G401 (cell line): ENCODE data around the gene ZMYM2. TPM values are rescaled to one million over a fixed set of nuclear protein-coding genes. Genes with fewer than 3 reads are reported as not detected.
"Not testable (repeated sequence)": the region's sequence is repeated elsewhere in the genome, so short reads cannot be mapped to it uniquely, and the experiment has no call there.

Experiments used
- DNase-seq: peaks from one replicate; pipeline ENCODE4 v3.0.0-alpha.2; 2015; ENCODE audit warnings: low spot score
- in situ Hi-C: cut with HindIII; loops from 2 replicates; pipeline ENCODE4 v1.10.0; 2016; ENCODE audit warnings: low sequenced_read_pairs, mixed read lengths
- total RNA-seq: library from RNA; depleted of rRNA; stranded (reverse); fragments of >200 nt; shearing (Covaris generic); gene quantifications from 2 replicates; pipeline ENCODE4 v1.2.3, GENCODE V29; 2014; rRNA removed

ZMYM2 gene
- total RNA-seq, result 60.2 and 86.6 TPM in 2 replicates

DNA sequence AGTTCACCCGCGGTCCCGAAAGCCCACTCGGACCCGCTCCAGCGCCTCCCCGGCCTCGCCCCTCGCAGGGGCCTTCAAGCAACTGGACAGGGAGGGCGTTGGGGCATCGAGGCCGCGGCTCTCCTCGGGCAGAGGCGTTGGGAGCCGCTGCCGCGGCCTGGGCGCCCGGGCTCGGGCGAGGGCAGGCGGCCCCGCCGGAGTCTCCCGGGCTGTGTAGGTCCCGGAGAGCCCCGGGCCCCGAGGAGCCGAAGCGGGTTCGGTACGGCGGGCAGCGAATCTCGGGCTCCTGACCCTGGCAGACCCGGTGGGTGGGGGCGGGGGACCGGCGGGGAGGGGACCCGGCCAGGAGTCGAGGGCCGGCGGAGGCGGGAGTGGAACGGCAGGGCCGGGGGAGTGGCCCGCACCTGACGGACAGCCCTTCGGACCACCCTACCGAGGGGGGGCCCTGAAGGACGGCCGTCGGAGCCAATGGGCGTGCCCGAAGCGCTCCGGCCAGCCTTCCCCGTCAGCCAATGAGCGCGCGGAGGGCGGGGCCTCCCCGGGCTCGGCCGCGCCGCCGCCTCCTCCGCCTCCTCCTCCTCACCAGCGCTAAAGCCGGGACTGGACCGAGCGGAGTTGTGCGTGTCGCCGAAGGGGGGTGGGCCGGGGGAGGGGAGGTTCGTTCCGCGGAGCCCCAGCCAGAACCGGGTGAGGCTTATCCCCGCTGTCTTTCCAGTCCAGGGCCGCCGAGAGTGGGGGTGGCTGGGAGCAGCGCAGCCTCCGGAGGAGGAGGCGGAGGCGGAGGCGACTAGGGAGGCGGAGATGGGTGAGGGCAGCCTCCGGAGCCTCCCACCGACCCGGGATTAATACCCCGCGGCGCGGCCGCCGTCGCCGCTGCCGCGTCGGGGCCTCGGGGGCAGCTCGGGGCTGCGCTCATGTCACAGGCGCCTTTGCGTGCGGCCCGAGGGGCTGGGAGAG, at the start of gene ZMYM2:
Gene ZMYM2 (plus strand): TSS at position 573 of the 957 bp plus-strand sequence. CDS start 34,346 bp downstream, outside the sequence.
- in situ Hi-C loops, result no loop called here
- DNase-seq, result peak; percentile 97

DNA sequence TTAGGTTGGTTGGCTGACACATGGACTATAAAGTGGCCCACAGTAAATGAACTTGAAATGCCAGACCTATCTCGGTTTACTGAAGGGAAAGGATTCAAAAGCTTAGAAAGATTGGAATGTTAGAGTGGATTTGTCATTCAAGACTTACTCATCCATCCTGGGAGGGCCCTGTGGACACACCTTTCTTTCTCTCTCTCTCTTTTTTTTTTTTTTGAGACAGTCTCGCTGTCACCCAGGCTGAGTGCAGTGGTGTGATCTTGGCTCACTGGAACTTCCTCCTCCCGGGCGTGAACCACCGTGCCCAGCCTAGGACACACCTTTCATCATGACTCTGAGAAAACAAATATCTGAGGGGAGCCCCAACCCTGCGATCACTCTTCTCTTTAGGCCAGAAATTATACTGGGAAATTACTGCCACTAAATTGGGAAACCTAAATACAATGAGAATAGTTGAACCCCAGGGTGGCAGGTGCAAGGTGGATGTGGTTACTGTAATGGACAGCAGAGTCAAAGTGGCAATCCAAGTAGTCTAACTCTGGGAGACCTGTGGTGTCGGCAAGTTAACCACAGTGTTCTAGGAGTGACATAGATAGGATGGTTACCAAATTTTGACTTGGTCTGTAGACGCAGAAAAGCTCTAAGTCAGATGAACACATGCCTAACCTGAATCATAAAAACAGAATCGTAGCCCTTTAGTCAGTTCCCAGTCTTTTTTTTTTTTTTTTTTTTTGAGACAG, 48.0 kb upstream of the ZMYM2 start:
- in situ Hi-C loops, result no loop called here
- no peak for DNase-seq

DNA sequence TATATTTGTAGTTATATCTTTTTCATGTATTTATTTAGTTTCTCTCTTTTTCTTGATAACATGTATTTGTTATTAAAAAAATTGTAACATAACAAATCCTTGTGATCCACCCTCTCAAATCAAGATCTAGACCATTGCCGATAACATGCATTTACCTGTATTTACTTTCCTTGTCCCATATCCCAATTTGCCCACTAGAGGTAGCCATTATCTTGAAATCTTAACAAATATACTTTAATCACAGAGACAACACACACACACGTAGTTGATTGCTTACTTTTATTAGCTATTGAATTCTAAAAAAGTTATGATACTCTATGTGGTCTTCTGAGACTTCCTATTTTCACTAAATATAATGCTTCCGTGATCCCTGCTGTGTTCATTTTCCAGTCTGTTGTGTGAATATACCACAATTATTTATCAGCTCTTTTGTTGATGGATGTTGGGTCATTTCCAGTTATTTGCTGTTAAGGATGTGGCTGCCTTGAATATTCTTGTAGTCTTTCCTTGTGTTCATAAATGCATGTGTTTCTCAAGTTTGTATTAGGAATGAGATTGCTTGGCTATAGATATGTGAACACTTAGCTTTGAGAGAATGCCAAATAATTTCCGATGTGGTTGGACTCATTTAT, 31.3 kb upstream of the ZMYM2 start:
- in situ Hi-C loops, result no loop called here
- DNase-seq, result peak; percentile 57

DNA sequence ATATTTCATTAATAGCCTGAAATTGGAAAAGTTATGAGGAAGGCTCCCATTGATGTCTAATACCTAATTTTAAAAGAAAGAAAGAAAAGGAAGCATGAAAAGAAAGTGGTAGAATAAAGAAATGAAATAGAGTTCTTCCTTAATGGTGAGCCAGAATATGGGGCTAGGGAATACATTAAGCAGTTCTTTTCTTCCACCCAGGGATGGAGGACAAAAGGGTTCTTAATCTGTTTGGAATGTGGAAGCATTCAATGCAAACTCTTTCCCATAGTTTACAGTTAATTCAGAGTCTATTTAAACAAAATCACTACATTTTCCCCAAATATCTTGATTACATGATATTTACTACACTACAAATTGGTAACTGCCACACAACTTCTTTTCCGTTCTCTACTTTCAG, 18.4 kb upstream of the ZMYM2 start:
- no peak for DNase-seq
- in situ Hi-C loops, result no loop called here

DNA sequence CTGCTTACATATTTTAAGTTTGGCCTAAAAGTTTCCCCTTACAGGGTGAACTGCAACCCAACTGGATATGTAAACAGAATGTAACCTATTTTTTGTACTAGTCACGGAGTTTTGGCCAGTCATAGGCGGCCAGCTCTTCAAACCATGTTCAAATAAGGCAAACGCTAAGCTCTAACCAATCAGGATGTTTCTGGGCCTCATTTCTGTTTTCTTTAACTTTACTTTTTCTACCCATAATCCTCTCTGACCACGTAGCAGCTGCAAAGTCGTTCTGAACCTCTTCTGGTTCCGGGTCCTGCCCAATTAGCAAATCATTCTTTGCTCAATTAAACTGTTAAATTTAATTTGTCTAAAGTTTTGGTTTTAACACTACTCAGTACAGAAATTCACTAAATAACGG, 8.2 kb upstream of the ZMYM2 start:
- DNase-seq, result no peak
- in situ Hi-C loops, result no loop called here

DNA sequence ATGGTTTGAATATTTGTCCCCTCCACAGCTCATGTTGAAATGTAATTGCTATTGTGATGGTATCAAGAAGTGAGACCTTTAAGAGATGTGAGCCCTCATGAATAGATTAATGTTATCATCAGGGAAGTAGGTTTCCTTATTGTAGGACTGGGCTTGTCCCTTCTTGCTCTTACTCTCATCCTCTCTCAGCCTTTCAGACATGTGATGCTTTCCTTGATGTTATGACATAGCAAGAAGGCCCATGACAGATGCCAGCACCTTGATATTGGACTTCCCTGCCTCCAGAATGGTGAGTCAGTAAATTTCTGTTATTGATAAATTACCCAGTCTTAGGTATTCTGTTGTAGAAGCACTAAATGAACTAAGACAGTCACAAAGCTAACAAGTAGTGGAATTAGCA, 5.7 kb upstream of the ZMYM2 start:
- in situ Hi-C loops, result no loop called here
- no peak for DNase-seq

DNA sequence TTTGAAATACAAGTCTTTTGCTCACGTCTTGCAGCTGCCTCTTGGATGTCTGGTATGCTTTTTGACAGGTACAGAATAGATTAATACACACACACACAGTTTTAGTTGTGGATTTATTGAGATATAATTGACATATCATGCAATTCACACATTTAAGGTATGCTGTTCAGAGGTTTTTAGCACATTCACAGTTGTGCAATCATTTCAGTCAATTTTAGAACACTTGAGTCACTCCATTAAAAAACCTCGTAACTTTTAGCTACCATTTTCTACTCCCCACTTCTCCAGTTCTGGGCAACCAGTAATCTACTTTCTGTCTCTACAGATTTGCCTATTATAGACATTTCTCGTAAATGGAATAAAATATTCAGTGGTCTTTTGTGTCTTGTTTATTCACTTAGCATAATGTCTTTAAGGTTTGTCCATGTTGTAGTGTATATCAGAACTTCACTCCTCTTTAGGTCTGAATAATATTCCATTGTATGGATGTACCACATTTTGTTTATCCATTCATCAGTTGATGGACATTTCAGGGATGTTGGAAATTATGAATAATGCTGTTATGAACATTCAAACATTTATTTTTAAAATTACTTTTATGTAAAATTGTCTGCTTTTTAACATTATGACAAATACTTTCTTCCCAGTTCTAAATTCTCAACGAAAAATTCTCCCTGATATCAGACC, 2.5 kb upstream of the ZMYM2 start:
- DNase-seq, result no peak
- in situ Hi-C loops, result no loop called here

DNA sequence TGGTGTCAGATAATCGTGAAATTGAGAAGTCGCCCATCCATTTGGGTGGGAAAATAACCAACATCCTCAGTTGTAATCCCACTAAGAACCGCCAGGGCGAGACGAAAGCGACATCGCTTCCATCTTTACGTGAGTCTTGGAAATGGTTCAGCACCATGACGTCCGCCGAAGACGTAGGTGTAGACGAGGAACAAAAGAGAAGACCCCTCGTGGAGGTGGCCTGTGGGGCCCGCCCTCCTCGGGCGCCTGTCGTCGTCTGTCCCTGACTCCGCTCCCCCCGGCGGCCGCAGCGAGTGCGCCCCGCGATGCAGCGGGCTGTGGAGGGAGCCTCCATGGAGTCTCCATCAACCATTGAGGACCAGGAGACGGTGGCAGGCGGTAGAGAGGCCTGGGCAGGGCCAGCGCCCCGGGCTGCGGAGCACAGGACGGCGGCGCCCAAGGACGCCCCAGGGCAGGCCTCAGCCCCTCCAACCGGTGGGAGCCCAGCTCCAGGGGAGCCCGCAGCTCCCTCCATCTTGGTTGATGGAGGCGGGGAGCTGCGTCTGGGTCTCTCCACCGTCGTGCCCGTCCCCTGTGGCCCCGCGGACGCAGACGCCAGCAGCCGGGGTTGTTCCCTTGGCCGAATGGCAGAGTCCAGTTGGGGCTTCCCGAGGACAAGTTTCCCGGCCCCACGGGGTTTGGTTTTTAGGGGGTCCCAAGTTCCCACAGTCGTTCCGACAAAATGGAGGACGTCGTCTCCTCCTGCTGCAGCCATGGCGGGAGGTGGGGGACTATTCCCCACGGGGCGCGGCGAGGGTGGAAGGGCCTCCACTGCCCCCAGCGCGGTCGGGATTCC, 990 bp upstream of the ZMYM2 start:
- in situ Hi-C loops, result no loop called here
- peak; percentile 70 for DNase-seq

DNA sequence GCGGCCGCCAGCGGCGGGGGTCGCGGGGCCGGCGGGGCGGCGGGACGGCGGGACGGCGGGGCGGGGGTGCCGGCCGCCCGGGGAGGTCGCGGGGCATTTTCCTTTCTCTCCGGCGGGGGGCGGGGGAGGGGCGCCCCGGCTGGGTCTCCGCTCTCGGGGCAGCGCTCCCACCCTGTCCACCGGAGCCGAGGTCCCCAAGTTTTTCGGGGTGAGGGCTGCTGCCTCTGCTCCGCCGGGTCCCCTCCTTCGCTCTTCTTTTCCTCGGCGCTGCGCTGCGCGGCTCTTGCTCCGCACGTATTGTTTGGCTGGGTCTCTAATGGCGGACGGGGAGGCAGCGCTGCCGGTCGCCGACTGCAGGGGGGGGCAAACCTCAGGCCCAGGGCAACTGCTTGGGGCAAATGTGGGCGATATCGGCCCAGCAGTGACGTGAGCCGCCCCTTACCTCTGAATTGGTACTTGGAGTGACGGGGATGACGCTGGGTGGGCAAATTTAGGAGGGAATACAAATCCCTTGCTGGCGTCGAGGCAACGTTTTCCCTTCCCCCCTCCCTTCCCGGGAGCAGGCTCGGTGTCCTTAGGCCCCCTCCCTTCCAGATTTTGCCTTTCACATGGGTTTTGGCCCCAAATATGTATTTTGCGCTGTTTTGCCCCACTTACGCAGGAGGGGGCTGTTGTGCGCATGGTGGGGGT, 759 bp downstream of the ZMYM2 start:
- in situ Hi-C loops, result no loop called here
- peak; percentile 49 for DNase-seq

DNA sequence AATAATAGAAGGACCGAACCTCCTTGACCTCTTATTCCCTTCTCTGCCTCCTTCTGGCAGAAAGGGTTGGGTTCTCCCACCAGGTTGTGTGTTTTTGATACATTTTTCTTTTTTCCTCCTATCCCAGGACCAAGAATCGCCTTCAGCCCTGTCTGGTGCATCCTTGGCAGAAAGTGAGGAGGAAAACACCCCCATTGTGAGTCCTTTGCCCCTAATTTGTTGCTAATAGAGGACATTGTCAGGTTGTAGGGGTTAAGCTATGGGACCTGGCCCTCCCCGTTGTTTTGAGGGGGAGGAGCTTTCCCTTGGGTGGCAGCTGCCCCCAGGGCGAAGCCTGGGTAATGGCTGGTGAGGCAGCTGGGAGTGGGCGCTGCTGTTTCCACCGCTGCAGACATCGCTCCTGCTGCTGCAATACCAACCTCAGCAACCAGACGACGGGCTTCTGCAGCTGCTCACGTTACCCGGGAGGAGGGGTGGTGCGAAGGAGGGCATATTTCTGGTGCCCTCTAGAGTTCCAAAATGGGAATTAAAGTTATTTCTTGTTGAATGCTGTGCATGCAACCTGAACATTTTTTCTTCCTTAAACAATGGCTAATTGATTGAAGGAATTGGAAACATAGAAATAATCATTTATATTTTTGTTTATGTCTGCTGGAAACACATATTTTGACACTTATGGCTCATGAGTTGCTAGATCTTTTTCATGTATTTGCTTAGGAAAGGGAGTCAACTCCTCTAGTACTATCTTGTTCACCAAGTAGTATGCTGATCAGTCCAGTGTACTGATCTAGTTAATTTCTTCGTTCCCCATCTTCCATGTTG, 1.5 kb downstream of the ZMYM2 start:
- in situ Hi-C loops, result no loop called here
- DNase-seq, result peak; percentile 85

DNA sequence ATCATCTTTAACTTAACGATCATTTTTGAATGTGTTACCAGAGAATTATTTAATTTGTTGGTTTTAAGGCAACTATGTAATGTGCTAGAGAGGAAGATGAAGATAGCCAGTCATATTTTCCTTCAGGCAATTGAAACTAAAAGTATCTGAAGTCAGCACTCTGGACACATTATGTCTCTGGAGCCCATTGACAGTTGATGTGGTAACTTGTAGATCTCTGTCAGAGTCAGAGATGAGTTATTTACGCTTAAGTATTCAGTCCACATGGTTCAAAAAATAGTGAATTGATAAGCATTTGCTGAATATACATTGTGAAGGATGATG, 2.1 kb downstream of the ZMYM2 start:
- no peak for DNase-seq
- in situ Hi-C loops, result no loop called here

DNA sequence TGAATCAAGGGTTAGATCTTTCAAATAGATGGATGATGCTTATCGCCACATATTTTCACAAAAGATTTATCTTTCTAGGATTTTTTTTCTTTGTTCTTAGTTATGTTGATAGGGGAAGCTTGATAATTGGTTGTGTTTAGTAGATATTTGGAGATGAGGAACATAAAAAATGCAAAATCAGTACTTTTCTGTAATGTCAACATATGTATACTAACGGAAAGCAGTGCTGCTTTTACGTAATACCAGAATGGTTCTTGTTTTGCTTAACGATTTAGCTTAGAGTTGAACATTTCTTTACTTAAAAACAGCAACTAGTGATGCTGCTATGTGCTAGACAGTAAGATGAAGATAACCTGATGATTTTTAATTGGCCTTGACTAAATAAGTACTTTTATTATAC, 3.0 kb downstream of the ZMYM2 start:
- in situ Hi-C loops, result no loop called here
- no peak for DNase-seq

DNA sequence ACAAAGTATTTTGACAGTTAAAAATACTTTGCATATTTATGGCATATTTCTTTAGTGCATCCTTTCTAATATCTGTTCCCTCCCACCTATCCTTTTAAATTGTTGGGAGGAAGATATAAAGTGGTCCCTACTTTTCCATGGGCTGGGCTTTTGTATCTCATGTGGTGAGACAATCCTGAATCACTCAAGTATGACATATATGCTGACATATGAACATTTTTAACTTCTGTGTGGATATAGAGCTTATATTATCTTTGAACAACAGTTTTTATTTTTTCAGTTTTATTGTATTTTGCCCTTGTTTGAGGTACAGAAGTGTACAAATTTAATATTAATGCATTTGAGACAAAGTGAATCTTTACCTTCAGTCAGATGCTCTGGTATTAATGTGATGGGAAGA, 3.4 kb downstream of the ZMYM2 start:
- no peak for DNase-seq
- in situ Hi-C loops, result no loop called here

DNA sequence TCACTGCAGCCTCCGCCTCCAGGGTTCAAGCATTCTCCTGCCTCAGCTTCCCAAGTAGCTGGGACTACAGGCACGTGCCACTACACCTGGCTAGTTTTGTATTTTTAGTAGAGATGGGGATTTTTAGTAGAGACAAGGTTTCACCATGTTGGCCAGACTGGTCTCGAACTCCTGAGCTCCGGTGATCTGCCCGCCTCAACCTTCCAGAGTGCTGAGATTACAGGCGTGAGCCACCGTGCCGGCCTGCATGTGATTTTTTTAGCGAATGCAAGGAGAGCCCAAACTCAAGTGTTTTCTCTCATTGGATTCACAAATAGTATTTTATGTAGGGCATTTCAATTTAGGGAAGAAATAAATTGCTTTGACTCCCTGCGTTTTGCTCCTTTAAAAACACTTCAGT, 4.4 kb downstream of the ZMYM2 start:
- DNase-seq, result no peak
- in situ Hi-C loops, result no loop called here

DNA sequence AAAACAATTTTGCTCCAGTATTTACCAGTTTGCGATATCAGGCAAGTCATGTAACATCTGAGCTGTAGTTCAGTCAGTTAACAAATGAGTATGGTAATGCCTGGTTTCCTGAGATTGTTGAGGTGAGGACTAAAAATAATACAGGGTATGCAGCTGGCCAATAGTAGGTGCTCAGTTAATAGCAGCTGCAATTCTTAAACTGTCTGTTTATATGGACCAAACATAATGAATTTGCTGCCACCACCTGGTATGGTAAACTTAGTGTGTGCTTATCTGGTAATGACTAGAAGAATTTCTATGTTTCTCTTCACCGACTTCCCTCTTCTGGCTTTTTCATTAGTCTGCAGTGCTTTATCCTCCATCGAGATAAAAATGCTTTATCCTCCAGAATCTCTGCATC, 9.1 kb downstream of the ZMYM2 start:
- DNase-seq, result no peak
- in situ Hi-C loops, result no loop called here

DNA sequence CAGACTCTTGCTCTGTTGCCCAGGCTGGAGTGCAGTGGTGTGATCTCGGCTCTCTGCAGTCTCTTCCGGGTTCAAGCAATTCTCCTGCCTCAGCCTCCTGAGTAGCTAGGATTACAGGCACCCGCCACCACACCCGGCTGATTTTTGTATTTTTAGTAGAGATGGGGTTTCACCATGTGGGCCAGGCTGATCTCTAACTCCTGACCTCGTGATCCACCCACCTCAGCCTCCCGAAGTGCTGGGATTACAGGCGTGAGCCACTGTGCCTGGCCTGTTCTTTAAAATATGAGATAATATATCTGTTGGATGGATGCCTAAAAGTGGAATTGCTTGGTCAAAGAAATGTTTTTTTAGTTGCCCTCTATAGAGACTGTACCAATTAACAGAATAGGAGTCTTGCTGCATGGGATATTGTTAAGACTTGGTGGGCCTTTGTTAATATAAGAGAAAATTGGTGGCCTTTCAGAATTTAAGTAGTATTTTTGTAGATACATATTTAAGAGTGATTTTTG, 16.0 kb downstream of the ZMYM2 start:
- in situ Hi-C loops, DNase-seq: not testable (repeated sequence)

DNA sequence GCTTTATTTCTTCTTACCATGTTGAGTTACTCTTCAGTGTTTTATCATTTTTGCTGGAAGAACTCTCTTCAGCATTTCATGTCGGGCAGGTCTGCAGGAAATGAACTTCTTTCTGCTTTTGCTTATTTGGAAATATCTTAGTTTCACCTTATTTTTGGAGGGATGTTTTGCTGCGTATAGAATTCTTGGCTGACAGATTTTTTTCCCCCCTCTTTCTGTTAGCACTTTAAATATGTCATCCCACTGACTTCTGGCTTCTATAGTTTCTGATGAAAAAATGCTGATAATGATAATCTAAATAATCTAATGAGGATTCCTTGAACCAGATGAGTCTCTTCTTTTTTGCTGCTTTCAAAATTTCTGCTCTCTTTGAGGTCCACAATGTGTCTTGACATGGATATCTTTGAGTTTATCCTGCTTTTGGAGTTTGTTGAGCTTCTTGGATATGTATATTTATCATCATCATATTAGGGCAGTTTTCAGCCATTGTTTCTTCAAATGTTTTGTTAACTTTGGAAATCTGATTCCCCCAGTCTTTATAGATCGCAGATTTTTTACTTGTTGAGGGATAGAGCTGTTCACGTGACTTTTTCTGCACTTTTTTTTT, 20.4 kb downstream of the ZMYM2 start:
- no peak for DNase-seq
- in situ Hi-C loops, result no loop called here
